H4 (cell line): ENCODE data around the gene CD300LB. TPM values are rescaled to one million over a fixed set of nuclear protein-coding genes. Genes with fewer than 3 reads are reported as not detected.
"Not testable (repeated sequence)": the region's sequence is repeated elsewhere in the genome, so short reads cannot be mapped to it uniquely, and the experiment has no call there.

ENCODE experiments used
- DNase-seq: peaks from one replicate; pipeline ENCODE4 v3.0.0-alpha.2; 2015; ENCODE audit warnings: low spot score
- total RNA-seq: library from RNA; depleted of rRNA; stranded (reverse); fragments of >200 nt; shearing (Covaris generic); gene quantifications from 2 replicates; pipeline ENCODE4 v1.2.3, GENCODE V29; 2014; rRNA removed

CD300LB gene
- not detected in 2 replicates for total RNA-seq

- no peak for DNase-seq
Observed at GRCh38 chr17:74531231-74531761, at the start of gene CD300LB. CD300LB (minus strand) TSS chr17:74531475; CDS start chr17:74531350, 125 bp downstream.

- DNase-seq = no peak
Observed at GRCh38 chr17:74579900-74580299, 48.6 kb upstream of the CD300LB start.

DNA sequence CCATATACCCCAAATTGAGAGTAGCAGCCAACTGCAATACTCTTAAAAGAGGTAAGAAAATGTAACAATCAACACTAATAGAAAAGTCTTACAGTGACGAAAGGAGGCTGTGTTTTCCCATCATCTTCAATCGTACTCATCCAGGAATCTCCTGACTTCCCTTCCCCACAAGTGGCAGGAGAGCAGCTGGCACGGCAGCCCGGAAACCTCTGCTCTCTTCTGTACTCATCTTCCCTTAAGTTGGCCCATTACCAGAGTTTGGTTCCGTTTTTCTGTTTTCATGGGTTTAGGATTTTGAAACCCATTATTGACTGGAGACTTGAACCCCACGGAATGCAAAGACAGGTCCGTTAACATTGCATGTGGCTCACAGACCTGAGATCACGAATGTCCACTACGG, 47.7 kb upstream of the CD300LB start:
- no peak for DNase-seq

DNA sequence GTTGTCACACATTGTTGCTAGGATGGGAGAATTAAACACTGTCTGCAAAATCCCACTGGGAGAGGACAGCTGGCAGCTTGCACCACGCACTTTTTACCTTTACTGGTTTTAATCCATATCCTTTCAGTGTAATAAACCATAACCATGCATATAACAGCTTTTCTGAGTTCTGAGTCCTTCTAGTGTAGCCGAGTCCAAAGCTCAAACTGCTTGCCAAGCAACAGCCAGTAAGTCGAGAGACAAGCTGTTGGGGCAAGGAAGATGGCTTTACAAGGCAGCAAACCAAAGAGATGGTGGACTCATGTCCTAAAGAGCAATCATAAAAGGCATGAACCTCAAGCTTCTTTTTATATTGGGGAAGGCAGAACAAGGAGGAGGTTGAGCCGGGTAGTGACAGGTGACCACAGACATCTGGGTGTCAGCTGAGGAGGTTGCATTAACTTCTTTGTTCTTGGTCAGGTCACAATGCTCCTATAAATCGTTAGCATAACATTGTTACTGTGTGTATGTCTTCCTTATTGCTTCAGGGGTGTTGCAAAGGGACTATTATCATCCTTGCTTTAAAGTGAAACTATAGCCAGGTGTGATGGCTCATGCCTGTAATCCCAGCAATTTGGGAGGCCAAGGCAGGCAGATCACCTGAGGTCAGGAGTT, 43.3 kb upstream of the CD300LB start:
- no peak for DNase-seq

- not testable (repeated sequence) for DNase-seq
Observed at GRCh38 chr17:74573635-74574034, 42.4 kb upstream of the CD300LB start.

GRCh38 chr17:74573169-74573568, 41.9 kb upstream of the CD300LB start:
- DNase-seq = no peak

DNA sequence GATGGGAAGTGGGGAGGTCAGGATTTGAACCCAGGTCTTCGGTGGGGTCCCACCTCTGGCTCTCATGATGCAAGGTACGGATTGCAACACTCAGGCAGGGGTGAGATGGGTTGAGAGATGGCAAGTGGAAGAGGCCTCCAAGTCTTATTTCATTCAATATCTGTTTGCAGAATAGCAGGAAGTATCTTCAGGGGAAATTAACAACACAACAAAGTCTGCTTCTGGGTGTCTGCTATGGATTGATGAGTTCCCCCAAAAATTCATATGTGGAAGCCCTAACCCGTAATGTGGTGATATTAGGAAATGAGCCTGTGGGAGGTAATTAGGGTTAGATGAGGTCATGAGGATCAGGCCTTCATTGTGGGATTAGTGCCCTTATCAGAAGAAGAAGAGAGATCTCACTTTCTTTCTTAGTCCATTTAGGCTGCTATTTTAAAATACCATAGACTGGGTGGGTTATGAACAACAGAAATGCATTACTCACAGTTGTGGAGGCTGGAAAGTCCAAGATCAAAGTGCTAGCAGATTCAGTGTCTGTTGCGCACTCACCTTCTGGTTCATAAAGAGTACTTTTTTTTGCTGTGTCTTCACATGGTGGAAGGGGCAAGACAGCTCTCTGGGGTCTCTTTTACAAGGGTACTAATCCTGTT, 40.5 kb upstream of the CD300LB start:
- DNase-seq = no peak

- peak; percentile 100 for DNase-seq
Observed at GRCh38 chr17:74569020-74570003, 38.0 kb upstream of the CD300LB start.

DNA sequence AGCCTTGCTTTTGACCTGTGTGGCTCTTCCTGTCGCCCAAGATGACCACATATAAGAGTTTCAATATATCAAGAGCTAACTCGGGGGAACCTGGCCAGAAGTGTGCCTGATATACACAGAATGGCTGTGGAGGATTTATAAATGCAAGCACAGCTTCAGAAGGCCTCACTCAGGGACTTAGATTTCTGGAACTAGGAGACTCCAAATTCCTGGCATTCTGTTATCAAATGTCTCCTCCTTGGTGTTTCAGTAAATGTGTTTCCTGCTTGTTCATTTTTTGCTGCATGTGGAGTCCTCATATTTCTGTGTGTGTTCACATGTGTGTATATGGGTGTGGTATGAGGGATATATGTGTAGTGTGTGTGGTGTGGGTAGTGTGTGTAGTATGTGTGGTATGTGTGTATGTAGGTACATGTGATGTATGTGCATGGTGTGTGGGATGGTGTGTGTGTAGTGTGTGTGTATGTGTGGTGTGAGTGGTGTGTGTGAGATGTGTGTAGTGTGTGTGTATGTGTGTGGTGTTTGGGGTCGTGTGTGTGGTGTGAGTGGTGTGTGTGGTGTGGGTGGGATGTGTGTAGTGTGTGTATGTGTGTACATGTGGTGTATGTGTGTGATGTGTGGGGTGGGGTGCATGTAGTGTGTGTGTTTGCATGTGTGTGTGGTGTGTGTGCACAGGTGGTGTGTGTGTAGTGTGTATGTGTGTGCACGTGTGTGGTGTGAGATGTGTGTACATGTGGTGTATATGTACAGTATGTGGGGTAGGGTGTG, 37.0 kb upstream of the CD300LB start:
- no peak for DNase-seq

DNA sequence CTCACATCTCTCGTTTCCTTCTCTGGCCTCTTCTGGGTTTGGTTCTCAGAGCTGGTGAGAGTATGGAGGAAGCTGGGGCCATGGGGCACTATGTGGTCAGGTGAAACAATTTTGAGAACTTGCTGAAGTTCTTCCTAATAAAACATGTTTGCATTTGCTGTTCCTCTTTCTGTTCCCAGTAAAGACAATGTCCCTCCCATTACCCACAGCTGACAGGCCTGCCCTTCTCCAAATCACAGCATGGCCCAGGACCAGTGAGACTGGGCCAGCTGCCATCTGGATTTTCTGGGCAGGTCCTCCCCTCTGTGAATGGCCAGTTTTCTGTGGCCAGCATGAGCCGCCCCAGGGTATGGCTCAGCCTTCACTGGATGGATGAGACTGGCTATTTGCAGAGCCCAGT, 36.1 kb upstream of the CD300LB start, which contains the start of gene CD300H:
Gene CD300H (minus strand): TSS at position 113 of the 400 bp plus-strand sequence.
- no peak for DNase-seq

DNA sequence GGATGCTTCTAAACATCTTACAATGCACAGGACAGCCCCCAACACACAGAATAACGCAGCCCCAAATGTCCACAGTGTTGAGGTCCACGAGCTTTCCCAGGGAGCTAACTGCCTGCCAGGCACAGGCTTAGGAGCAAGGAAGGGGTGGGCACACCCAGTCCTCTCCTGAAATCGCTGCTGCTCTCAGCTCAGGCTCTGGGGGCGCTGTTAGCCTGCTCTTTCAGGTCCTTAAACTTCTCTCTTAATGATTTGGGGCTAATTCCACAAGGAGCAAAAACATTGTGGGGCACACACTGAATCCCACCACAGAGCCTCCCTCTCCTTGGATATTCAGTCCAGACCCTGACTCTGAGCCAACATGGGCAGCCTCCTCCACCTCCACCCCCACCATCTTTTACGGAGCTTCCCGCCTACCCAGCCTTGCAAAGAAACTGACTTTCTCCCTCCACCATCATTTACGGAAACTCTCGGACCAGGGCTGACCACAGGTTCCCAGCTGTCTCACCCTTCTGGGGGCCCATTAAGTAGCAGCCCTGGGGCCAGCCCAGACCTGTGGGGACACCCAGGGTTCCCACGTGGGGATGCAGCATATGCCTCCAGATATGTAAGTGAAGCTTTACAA, 35.0 kb upstream of the CD300LB start:
- peak; percentile 66 for DNase-seq

- no peak for DNase-seq
Observed at GRCh38 chr17:74565126-74565525, 33.9 kb upstream of the CD300LB start.

DNA sequence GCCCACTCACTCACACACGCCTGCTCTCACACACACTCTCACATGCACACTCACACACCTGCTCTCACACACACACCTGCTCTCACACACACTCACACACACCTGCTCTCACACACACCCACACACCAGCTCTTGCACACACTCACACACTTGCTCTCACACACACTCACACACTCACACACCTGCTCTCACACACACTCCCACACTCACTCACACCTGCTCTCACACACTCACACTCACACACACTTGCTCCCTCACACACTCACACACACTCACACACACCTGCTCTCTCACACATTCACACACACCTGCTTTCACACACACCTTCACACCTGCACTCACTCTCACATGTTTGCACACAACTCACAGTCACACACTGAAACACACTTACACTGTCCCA, 32.1 kb upstream of the CD300LB start:
- DNase-seq = no peak

DNA sequence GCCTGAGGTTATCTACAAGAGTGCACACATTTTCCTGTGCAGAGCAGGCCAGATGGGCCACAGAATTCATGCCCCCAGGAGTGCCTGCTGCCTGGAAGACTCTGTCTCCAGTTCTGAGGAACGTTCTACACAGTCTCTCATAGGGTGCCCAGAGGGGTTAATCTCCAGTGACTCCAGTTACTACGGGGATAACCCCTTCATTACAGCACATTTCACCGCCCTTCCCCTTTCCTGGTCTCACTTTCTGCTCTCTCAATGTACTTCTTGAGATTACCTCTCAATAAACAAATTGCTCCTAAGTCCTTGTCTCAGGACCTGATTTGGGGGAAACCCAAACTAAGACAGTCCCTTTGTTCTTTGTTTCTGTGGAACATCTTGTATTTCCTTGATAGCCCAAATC, 30.3 kb upstream of the CD300LB start:
- DNase-seq = no peak

GRCh38 chr17:74558882-74559519, 27.7 kb upstream of the CD300LB start:
- no peak for DNase-seq

- DNase-seq = not testable (repeated sequence)
Observed at GRCh38 chr17:74558402-74558801, 27.1 kb upstream of the CD300LB start.

GRCh38 chr17:74555427-74555940, 24.2 kb upstream of the CD300LB start:
- no peak for DNase-seq

DNA sequence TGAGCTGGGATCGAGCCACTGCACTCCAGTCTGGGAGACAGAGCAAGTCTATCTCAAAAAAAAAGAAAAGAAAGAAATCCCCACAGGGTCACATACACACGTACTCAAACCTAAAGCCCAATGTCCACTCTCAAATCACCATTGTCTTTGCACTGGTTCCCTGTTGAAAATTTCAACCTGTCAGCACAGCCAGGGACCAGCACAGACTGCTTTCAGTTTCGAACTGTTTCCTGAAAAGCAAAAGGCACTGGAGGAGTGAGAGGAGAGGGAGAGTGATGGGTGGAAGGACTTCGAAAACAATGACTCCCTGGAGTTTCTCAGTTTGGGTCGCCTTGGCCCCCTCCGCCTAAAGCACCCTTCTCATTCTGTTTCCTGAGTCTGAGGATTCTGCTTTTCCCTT, 23.6 kb upstream of the CD300LB start:
- no peak for DNase-seq

- DNase-seq = peak; percentile 29
Observed at GRCh38 chr17:74552037-74552436, 20.8 kb upstream of the CD300LB start.

DNA sequence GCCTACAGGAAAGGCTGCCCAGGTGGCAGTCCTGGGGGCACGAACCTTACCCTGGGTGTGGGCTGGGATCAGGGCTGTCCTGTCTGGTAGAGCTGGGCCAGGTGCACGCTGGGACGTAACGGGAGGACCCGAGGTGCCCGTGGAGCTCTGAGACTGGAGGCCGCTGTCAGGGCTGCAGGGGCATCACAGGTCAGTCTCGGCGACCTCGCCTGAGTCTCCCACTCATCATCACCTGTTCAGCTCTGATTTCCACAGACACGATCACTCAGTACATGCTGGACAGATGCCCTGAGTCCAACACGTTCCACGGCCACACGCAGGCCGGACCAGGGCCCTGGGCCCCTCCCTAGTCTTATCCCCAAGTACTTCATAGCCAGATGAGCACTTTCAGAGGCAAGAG, 19.3 kb upstream of the CD300LB start:
- no peak for DNase-seq
